SK-N-SH treated with all-trans-retinoic acid at 6 μM for 48 hours (cell line): ENCODE data around the gene SENP5.

ENCODE experiments used
- ATAC-seq: fragments of 200-7000 bp; cut with Tn5 transposase; 3 replicates; pipeline ENCODE4 v1.9.1; 2020; ENCODE audit warnings: mild to moderate bottlenecking, moderate library complexity
- ARNTL ChIP-seq: fragments of 450-650 bp; formaldehyde crosslinking; IDR thresholded peaks from 2 replicates; pipeline ENCODE4 v1.5.0; 2020; ENCODE audit warnings: low read depth, mild to moderate bottlenecking, moderate library complexity, borderline replicate concordance
- BACH2 ChIP-seq: fragments of 250-450 bp; sonication (Bioruptor Pico); IDR thresholded peaks from 2 replicates; pipeline ENCODE4 v1.9.0; 2021; ENCODE audit warnings: mild to moderate bottlenecking, borderline replicate concordance
- CREB5 ChIP-seq: fragments of 250-450 bp; sonication (Bioruptor Pico); IDR thresholded peaks from 2 replicates; pipeline ENCODE4 v1.5.1; 2020; ENCODE audit warnings: low read depth, mild to moderate bottlenecking, moderate library complexity
- CSDC2 ChIP-seq: fragments of 250-450 bp; sonication (Bioruptor Pico); IDR thresholded peaks from 2 replicates; pipeline ENCODE4 v1.5.0; 2020; ENCODE audit warnings: mild to moderate bottlenecking, moderate library complexity
- CSRNP3 ChIP-seq: fragments of 250-450 bp; sonication (Bioruptor Pico); IDR thresholded peaks from 2 replicates; pipeline ENCODE4 v1.5.1; 2021; ENCODE audit warnings: mild to moderate bottlenecking, moderate library complexity
- ESRRG ChIP-seq: fragments of 250-450 bp; sonication (Bioruptor Pico); IDR thresholded peaks from 2 replicates; pipeline ENCODE4 v1.6.1; 2021; ENCODE audit warnings: mild to moderate bottlenecking
- GLIS3 ChIP-seq: fragments of 250-450 bp; sonication (Bioruptor Pico); IDR thresholded peaks from 2 replicates; pipeline ENCODE4 v1.5.0; 2020; ENCODE audit warnings: mild to moderate bottlenecking, moderate library complexity
- ISL1 ChIP-seq: fragments of 250-450 bp; sonication (Bioruptor Pico); IDR thresholded peaks from 2 replicates; pipeline ENCODE4 v2.1.2; 2022; ENCODE audit warnings: mild to moderate bottlenecking, moderate library complexity
- OSR1 ChIP-seq: fragments of 250-450 bp; sonication (Bioruptor Pico); IDR thresholded peaks from 2 replicates; pipeline ENCODE4 v1.8.0; 2022; ENCODE audit warnings: moderate library complexity, mild to moderate bottlenecking, inconsistent platforms
- PATZ1 ChIP-seq: fragments of 250-450 bp; sonication (Bioruptor Pico); IDR thresholded peaks from 2 replicates; pipeline ENCODE4 v1.8.0; 2020; ENCODE audit warnings: mild to moderate bottlenecking, moderate library complexity, borderline replicate concordance
- PPARA ChIP-seq: fragments of 250-450 bp; sonication (Bioruptor Pico); IDR thresholded peaks from 2 replicates; pipeline ENCODE4 v1.5.0; 2020; ENCODE audit warnings: mild to moderate bottlenecking, borderline replicate concordance
- RARB ChIP-seq: fragments of 250-450 bp; sonication (Bioruptor Pico); IDR thresholded peaks from 2 replicates; pipeline ENCODE4 v1.8.0; 2021; ENCODE audit warnings: mild to moderate bottlenecking, moderate library complexity
- SNAI2 ChIP-seq: fragments of 250-450 bp; sonication (Bioruptor Pico); IDR thresholded peaks from 2 replicates; pipeline ENCODE4 v1.5.0; 2020; ENCODE audit warnings: mild to moderate bottlenecking, moderate library complexity
- TCF4 ChIP-seq: fragments of 250-450 bp; sonication (Bioruptor Pico); IDR thresholded peaks from 2 replicates; pipeline ENCODE4 v1.8.0; 2021; ENCODE audit warnings: mild to moderate bottlenecking, moderate library complexity, borderline replicate concordance
- TOX ChIP-seq: fragments of 250-450 bp; sonication (Bioruptor Pico); IDR thresholded peaks from 2 replicates; pipeline ENCODE4 v1.8.0; 2021; ENCODE audit warnings: mild to moderate bottlenecking, moderate library complexity, borderline replicate concordance
- TSHZ2 ChIP-seq: fragments of 250-450 bp; sonication (Bioruptor Pico); IDR thresholded peaks from 2 replicates; pipeline ENCODE4 v1.5.0; 2020; ENCODE audit warnings: mild to moderate bottlenecking, moderate library complexity
- ZC3H10 ChIP-seq: fragments of 250-450 bp; sonication (Bioruptor Pico); IDR thresholded peaks from 2 replicates; pipeline ENCODE4 v1.5.1; 2021; ENCODE audit warnings: mild to moderate bottlenecking, moderate library complexity
- ZFP30 ChIP-seq: fragments of 450-650 bp; formaldehyde crosslinking; IDR thresholded peaks from 2 replicates; pipeline ENCODE4 v1.5.0; 2022; ENCODE audit warnings: mild to moderate bottlenecking, moderate library complexity
- ZNF565 ChIP-seq: fragments of 450-650 bp; formaldehyde crosslinking; conservative IDR thresholded peaks from 2 replicates; pipeline ENCODE4 v1.5.0; 2020; ENCODE audit warnings: low read depth, mild to moderate bottlenecking, moderate library complexity
- ZNF70 ChIP-seq: fragments of 450-650 bp; formaldehyde crosslinking; IDR thresholded peaks from 2 replicates; pipeline ENCODE4 v1.5.0; 2020; ENCODE audit warnings: mild to moderate bottlenecking, moderate library complexity

SENP5 gene

GRCh38 chr3:196979545-196979944 is 111.8 kb downstream of the SENP5 start:
- no peak for ATAC-seq
- no peak for TF ChIP-seq TCF4 (CRISPR knock-in tag)
- no peak for TF ChIP-seq CSRNP3 (CRISPR knock-in tag)
- TF ChIP-seq RARB = no peak
- no peak for TF ChIP-seq TSHZ2 (CRISPR knock-in tag)
- TF ChIP-seq CREB5 (CRISPR knock-in tag) = no peak
- TF ChIP-seq ISL1 (CRISPR knock-in tag) = no peak
- TF ChIP-seq ZNF565 (CRISPR knock-in tag) = no peak
- TF ChIP-seq CSDC2 (CRISPR knock-in tag) = no peak

GRCh38 chr3:196981657-196982056 is 113.9 kb downstream of the SENP5 start:
- TF ChIP-seq ZNF565 (CRISPR knock-in tag) (no peak), RARB (no peak), GLIS3 (no peak), CREB5 (CRISPR knock-in tag) (no peak), SNAI2 (CRISPR knock-in tag) (no peak), ZFP30 (CRISPR knock-in tag) (no peak), ZC3H10 (CRISPR knock-in tag) (no peak), ISL1 (CRISPR knock-in tag) (no peak), BACH2 (CRISPR knock-in tag) (no peak), ESRRG (CRISPR knock-in tag) (no peak), TOX (CRISPR knock-in tag) (no peak), PATZ1 (CRISPR knock-in tag) (no peak), OSR1 (CRISPR knock-in tag) (no peak), TSHZ2 (CRISPR knock-in tag) (no peak), TCF4 (CRISPR knock-in tag) (no peak), ARNTL (no peak), PPARA (no peak)
- ATAC-seq = no peak

GRCh38 chr3:196983186-196983585 is 115.5 kb downstream of the SENP5 start:
- ATAC-seq = no peak
- no peak for TF ChIP-seq ZNF565 (CRISPR knock-in tag)
- no peak for TF ChIP-seq CSDC2 (CRISPR knock-in tag)
- TF ChIP-seq ZNF70 = no peak
- no peak for TF ChIP-seq ISL1 (CRISPR knock-in tag)
- no peak for TF ChIP-seq TCF4 (CRISPR knock-in tag)
- TF ChIP-seq OSR1 (CRISPR knock-in tag) = no peak
- TF ChIP-seq, all 23 proteins: peak for 0
